GM18870 (cell line): Measurements from ENCODE around the gene OLR1.

Experiments
- ATAC-seq: cut with Tn5 transposase; IDR thresholded peaks from one replicate; pipeline ENCODE4 v1.9.1; 2021; ENCODE audit warnings: moderate library complexity; ENCODE audit not compliant: unreplicated experiment

The OLR1 gene

DNA sequence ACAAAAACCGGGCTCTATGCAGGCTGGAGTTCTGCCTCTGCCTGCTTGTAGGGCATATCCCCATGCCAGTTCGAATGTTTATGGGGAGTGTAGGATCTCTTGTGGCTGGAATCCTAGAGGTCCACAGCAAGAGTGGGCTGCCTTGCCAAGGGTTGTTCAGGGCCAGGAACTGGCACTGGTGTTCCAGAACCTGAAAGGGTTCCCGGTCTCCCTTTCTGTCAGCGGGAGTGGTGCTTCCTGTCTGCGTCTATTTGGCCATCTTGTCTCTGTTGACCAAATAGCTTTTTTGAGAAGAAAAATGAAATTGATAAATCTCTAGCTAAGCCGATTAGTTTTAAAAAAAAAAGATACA, 17.8 kb downstream of the OLR1 start:
- ATAC-seq = no peak

DNA sequence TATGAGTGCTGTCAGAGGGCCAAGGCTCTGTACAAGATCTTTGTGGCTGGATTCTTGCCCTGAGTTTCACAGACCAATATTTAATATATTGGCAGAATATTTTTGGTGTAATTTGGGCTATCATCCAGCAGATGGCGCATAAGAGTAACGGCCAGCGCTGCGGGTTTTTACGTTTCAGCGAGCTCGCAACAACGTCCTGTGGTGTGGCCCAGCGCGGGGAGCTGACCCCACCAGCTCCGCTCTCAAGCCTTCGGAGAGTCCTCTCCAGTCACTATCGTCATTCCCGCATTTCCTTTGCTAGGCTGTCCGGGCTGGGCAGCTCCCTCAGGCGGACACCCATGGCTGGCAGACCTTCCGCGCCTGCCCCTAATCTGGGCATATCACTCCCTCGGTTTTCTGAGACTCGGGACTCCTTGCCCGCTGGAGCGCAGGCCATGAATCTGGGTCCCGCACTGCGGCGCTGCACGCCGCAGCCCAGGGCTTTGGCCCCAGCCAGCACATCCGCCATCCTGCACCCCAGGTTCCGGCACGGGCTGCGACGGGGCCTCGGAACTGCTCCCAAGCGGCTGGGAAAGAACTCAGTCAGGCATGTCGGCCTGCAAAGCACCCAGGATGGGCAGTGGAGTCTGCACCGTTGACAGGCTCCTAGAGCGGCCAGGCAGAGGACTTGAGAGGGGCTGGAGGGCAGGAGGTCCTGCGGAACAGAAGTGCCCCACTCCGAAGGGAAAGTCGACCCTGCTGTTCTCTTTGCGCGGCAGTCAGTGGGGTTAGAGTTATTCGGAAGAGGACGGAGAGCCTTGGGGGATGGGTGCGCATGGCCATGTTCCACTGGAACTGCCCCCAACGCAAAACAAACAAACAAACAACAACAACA, 18.4 kb downstream of the OLR1 start:
- no peak for ATAC-seq

DNA sequence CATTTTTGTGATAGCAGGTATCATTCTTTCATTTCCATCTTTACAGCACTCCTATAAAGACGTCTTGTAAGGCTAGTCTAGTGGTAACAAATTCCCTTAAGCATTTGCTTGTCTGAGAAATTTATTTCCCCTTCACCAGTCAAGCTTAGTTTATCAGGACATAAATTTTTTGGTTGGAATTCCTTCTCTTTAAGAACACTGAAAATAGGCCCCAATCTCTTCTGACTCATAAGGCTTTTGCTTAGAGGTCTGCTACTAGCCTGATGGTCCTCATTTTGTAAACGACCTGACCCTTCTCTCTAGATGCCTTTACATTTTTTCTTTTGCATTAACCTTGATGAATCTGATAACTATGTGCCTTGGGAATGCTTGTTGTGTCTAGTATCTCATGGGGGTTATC, 20.3 kb downstream of the OLR1 start:
- ATAC-seq = no peak

DNA sequence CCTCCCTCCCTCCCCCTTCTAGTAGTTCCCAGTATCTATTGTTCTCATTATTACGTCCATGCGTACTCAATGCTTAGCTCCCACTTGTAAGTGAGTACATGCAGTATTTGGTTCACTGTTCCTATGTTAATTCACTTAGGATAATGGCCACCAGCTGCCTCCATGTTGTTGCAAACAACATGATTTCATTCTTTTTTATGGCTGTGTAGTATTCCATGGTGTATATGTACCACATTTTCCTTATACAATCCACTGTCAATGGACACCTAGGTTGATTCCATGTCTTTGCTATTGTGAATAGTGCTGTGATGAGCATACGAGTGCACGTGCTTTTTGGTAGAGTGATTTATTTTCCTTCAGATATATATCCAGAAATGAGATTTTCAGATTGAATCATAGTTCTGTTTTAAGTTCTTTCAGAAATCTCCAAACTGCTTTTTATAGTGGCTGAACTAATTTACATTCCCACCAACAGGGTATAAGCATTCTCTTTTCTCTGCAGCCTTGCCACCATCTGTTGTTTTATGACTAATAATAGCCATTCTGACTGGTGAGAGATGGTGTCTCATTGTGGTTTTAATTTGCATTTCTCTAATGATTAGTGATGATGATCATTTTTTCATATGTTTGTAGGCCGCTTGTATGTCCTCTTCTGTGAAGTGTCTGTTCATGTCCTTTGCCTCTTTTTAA, 24.1 kb downstream of the OLR1 start:
- peak; percentile 59 for ATAC-seq

DNA sequence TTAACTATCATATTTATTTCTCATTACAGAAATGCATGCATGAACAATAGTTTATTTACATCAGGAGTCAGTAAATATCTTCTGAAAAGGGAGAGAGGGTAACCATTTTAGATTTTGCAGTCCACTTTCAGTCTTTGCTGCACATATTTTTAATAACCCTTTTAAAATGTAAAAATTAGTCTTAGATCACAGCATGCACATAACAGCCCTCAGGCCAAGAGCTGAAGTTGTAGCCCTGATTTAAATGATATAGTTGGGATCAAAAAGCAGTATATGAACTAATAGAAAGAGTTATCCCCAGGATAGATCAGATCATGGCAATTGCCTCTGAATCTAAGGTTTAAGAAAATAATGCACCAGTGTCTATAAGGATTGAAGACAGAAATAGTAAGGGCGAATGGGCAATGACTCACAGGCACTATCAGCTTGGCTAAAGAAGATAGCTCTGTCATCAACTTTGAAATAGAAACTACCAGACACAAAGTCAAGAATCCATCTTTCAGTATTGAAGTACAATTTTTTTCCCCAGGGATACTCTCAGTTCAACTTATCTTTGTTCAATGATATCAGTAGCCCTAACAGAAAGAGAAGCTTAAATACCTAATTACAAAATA, 28.8 kb downstream of the OLR1 start:
- no peak for ATAC-seq

DNA sequence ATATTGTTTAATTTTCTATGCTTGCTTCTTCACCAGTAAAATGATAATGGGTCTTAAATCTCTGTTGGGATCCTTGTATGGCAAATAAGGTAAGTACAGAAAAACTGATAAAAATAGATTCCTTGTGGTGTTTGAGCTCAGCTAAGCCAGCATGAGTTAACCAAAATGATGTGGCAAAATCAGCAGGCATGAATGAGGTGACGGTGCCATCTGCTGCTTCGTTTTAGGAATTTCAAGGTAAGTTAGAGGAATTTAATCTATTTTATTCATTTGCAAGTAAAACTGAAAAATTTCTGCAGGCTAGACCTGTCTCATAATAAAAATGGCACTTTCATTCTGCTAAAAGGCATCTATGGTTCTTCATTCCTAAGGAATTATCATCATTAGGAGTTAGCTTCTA, 31.9 kb downstream of the OLR1 start:
- no peak for ATAC-seq

DNA sequence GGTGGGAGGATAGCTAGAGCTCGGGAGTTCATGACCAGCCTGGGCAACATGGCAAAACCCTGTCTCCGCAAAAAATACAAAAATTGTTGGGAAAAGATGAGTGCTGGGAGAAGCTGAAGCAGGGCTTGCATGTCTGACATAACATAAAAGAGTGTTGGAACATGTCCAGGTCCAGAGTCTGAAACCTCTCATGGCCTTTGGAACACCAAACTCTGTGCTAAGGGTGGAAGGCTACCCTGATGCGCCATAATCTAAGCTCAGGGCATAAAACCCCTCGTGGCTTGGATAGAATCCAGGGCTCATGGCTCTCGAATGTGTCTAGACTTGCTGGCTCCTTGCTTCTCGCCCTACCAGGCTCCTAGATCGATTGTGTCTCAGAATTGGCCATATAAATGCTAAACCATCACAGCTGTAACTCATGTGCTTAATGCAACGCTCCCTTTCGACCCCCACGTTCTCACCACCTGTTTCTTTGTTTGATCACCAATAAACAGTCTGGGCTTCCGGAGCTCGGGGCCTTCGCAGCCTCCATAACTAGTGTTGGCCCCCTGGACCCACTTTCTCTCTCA, 35.2 kb downstream of the OLR1 start:
- ATAC-seq = no peak

DNA sequence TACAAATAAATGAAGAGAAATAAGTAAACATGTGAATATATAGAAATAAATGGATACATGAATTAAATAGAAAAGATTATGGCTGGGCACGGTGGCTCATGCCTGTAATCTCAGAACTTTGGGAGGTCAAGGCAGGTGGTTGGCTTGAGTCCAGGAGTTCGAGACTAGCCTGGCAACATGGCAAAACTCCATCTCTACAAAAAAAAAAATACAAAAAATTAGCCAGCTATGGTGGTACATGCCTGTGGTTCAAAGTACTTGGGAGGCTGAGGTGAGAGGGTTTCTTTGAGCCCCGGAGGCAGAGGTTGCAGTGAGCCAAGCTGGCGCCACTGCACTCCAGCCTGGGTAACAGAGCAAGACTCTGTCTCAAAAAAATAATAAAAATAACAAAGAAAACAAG, 36.8 kb downstream of the OLR1 start:
- no peak for ATAC-seq

DNA sequence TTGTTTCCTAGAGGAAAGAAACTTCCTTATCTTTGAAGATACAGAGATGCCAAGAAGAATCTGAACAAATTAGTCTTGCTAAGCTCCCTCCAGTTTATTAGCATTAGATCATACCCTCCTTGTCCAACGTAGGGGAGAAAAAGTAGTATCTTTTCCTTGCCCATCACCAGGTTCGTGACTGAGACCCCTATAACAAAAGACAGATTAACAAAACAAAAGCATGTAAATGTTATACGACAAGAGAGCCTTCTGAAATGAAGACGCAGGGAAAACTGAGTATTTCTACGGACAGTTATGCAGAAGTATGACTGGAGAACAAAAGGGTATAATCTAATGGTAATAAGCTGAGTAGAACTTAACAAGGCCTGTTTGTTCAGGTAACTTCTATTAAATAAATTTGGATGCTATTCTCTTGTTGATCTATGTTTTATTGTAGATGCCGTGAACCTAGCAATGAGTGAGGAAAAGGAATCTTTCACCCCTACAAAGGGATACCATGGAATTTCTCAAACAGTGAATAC, 39.0 kb downstream of the OLR1 start:
- no peak for ATAC-seq

DNA sequence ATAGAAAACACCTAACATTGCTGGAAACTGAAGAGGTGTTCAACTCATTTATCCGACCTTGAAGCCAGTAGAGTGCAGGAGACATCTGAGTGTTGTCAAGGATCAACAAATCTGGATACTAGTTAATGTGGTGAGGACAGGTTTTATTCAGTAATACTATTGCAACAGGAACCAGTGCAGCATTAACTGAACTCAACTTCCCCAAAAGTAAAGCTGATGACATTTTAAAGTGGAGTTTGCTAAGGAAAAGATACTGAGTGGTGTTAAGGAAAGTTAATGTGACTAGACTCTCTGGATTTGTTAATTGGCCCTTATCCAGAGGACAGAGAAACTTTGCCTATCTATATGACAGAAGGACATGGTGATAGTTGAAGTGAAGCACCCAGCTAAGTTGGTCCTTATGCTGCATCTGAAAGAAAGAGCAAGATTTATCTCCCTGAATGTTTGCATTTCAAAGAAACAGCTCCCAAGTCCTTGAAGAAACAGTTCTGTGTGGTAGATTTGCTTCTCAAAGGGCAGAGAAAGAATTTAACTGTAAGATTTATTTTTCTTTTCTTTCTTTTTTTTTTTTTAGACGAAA, 40.7 kb downstream of the OLR1 start:
- no peak for ATAC-seq

DNA sequence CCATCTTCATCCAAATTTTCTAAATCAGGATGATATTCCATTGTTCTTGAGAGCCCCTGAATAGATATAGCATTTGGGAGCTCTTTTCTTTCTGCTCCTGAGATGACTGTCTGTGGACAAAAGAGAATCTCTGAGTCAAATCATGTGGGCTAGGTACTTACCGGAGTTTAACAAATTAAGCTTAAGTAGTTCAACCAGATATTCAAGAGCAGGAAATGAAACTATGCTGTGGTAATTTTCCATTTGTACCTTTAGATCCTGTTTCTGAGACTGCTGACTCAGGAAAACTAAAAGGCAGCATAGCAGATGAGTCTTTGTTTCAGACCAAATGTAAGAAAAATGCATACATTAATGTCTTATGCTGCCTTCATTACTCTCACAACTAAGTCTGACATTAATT, 41.9 kb downstream of the OLR1 start, which contains the start of gene CLEC7A:
TSS of gene CLEC7A (minus strand) at position 158 of the 400 bp plus-strand sequence. CDS start at position 41, 117 bp downstream.
- ATAC-seq = peak; percentile 67

DNA sequence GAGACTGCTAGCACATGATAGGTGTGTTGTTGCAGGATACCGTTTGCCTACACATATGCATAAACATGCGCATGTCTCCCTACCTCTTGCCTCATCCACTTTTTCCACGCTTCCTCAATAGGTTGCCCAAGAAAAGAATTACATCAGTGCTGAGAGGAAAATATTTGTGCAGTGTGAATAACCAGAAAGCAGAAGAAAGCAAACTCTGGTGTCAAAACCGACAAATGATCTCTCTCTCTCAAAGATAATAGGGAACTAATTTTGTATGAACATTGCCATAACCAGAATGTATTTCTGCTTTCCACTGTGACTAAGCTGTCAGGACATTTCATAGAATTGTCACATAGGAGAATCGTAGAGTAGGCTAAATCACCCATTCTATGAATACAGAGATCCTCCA, 43.2 kb downstream of the OLR1 start:
- no peak for ATAC-seq

DNA sequence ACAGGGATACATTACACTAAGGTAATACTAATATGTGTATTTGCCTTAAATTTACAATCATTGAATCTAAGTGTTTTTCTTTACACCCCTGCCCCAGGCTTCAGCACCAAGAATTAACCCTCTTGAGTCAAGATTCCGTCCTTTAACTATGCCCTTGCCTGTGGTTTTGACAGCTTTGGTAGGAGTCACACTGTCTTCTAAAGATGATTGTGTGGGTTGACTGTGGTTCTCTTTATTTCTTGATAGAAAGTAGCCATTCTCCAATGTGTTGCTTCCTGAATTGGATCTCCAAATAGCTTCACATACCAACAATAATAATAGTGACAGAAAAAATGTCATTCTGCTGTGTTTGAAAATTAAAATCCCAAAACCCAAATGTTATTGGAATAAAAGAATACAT, 45.5 kb downstream of the OLR1 start:
- no peak for ATAC-seq

DNA sequence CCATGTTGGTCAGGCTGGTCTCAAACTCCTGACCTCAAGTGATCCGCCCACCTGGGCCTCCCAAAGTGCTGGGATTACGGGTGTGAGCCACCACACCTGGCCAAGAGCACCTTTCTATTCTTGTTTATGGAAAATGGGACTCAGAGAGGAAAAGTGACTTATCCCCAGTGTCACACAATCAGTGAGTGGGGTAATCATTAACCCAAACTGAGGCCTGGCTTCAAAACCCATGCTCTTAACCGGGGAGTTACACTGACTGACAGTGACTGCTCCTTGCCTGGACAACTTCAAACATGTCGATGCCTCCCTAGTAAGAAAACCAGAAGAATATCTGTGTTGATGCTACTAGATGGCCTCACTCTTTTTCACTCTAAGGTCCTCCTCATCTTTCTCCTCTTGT, 49.2 kb downstream of the OLR1 start:
- ATAC-seq = no peak

DNA sequence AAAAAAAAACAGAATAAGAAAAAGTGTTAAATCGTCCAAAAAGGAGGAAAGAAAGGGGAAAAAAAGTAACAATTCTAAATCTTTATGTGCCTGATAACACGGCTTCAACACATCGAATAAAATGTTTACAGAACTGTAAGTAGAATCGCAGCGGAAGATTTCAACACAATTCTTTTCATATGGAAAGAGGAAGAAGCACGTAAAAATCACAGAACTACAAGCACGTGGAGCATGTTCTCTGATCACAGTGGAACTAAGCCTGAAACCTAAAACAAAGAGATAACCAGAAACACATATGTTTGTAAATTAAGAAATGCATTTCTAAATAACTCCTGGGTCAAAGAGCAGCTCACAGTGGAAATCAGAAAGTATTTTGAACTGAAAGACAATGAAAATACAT, 50.7 kb downstream of the OLR1 start:
- no peak for ATAC-seq

DNA sequence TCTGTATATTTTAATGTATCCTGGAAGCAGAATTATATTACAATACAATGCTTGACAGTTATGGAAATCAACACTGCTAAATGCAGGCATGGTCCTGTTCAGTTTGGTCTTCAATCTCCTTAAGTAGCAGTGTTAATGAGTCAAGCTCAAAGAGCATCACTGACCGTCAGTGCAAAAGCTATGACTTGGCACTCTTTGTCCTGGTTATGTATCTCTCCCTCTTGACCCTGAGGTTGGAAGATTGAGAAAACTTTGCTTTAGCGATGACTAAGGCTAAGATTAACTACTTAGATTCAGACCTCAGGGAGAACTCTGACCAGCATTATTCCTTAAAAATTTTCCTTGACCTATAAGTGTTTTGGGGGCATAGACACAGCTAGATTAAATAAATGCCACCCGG, 52.9 kb downstream of the OLR1 start:
- no peak for ATAC-seq

DNA sequence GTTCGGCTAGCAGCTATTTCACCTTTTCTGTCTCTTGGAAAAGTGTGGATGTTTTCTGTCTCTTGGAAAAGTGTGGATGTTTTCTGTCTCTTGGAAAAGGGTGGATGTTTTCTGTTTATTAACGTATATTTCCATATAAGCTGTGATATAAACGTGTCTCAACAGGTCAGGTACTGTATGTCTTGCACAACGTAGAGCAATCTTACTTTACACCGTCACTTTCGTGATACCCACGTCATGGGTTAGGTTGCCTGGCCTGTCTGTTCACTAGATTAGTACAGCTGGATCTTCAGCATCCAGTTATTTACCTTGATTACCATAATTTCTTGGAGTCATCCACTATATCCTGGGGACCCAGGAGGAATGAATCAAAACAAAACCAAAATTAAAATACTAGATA, 56.0 kb downstream of the OLR1 start:
- ATAC-seq = no peak

DNA sequence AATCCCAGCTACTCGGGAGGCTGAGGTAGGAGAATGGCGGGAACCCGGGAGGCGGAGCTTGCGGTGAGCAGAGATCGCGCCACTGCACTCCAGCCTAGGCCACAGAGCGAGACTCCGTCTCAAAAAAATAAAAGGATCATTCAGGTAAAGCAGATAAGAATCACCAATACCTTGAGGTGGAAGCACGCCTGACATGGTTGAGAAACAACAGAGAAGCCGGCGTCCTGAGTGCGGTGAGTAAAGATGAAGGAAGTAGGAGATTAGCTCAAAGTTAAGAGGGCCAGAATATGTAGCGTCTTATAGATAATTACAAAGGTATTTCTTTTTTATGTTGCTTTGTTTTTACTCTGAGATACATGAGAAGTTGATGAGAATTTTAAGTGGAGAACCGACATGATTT, 56.6 kb downstream of the OLR1 start:
- ATAC-seq = no peak

DNA sequence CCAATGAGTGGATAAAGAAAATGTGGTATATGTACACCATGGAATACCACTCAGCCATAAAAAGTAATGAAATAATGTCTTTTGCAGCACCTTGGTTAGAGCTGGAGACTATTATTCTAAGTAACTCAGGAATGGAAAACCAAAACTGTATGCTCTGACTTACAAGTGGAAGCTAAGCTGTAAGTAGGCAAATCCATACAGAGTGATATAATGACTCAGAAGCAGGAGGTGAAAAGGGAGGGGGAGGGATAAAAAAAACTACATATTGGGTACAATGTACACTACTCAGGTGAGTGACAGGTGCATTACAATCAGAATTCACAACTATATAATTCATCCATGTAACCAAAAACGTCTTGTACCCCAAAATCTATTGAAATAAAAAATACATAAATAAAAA, 58.0 kb downstream of the OLR1 start:
- ATAC-seq = no peak

DNA sequence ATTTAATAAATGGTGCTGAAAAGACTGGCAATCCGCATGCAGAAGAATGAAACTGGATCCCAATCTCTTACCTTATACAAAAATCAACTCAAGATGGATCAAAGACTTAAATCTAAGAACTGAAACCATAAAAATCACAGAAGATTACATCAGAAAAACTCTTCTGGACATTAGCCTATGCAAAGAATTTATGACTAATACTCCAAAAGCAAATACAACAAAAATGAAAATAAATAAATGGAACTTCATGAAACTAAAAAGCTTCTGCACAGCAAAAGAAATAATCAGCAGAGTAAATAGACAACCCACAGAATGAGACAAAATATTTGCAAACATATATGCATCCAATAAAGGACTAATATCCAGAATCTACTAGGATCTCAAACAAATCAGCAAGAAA, 58.9 kb downstream of the OLR1 start:
- ATAC-seq = no peak

DNA sequence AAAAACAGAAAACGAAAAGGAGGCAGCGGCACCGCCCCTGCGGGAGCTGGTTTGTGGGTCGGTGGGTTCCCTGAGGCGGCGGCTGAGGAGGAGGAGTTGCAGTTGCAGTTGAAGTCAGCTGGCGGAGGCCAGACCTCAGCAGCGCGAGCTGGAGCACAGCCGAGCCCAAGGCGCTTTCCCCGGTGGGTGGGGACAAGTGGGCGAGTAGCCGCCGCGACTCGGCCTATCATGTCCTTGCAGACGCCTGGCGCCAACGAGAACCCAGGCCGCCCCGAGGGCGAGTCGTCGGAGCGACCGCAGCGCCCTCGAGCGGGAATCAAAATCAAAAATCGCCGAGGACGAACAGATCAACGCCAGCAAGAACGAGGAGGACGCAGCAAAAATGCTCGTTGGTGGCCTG, 60.5 kb downstream of the OLR1 start:
- ATAC-seq = no peak
